ENCODE data around the gene ERBB4. TPM values are rescaled to one million over a fixed set of nuclear protein-coding genes. Genes with fewer than 3 reads are reported as not detected.

The ERBB4 gene
- total and polyA plus RNA-seq, 10 of the 15 experiments (the other 5 are each of a cell fraction or from before 2014, with no cell fraction given), result under 0.01 to 0.23 (median 0.01) TPM; not detected in 4

- TF ChIP-seq ZBTB11 (CRISPR knock-in tag; IDR thresholded peaks at IDR 0.05), result no peak
- TF ChIP-seq NFYA (IDR thresholded peaks at IDR 0.05; ENCODE audit: borderline replicate concordance, low read depth, low read length), result no peak
- TF ChIP-seq RELB (IDR thresholded peaks at IDR 0.05; ENCODE audit: low read depth), result no peak
Measured at GRCh38 chr2:212154477-212154878, 384.1 kb downstream of the ERBB4 start (continued).

GRCh38 chr2:212153923-212154322 lies 384.7 kb downstream of the ERBB4 start:
- ChIA-PET RAD21 (ENCODE audit: unreplicated experiment) (no interaction called here), SMC1A (ENCODE audit: uncharacterized antibody, unreplicated experiment) (interaction anchor here (1.1 kb wide), 1 partner anchor 9 kb away, joined by 3 read pairs; no protein-coding TSS in a partner anchor), POLR2A (no interaction called here), CTCF (no interaction called here)
- FAIRE-seq (no peak), ATAC-seq (no peak), DNase-seq (ENCODE audit: low read depth, low spot score) (no peak)
- no peaks in the 10 kb centered on the region for H3K9me3 ChIP-seq (replicated peaks; ENCODE audit: control insufficient read depth, insufficient read depth, low read length)
- intact Hi-C loops (cut with micrococcal nuclease; ENCODE audit: unreplicated experiment) (no loop called here), in situ Hi-C loops (cut with MboI) (no loop called here)
- H2AFZ ChIP-seq (ENCODE audit: control insufficient read depth, low read depth, low read length), result no peak overlapping the region
- no peak overlapping the region for H3K4me2 ChIP-seq (ENCODE audit: control insufficient read depth, insufficient read depth)
- BruUV-seq (replicated peaks), result no TSS peak
- H3K79me2 ChIP-seq (ENCODE audit: control insufficient read depth, insufficient read depth, low read length), result no peaks in the 10 kb centered on the region
- no peaks in the 10 kb centered on the region for H3K27me3 ChIP-seq (replicated peaks in 1 of 2; ENCODE audit: control insufficient read depth in 2 of 2, insufficient read depth in 2 of 2, low read length in 1 of 2)
- 12% methylated on average over 2 of the region's 2 CpGs for WGBS (ENCODE audit: insufficient coverage, insufficient replicate concordance, low lambda C conversion rate, missing lambda C conversion rate)
- H3K36me3 ChIP-seq (ENCODE audit: control insufficient read depth in 2 of 2, insufficient read depth in 2 of 2, low read length in 1 of 2), result no peaks in the 10 kb centered on the region
- H3K4me3 ChIP-seq, result no peak overlapping the region
- no peaks in the 10 kb centered on the region for H3K4me1 ChIP-seq (ENCODE audit: control insufficient read depth, insufficient read depth, low read length)
- H3K27ac ChIP-seq (ENCODE audit: control insufficient read depth, insufficient read depth), result no peak overlapping the region
- no peaks in the 10 kb centered on the region for H4K20me1 ChIP-seq (ENCODE audit: control insufficient read depth, insufficient read depth)
- no peak overlapping the region for H3K9ac ChIP-seq (ENCODE audit: control insufficient read depth, insufficient read depth, low read length)
- TF ChIP-seq LARP7 (IDR thresholded peaks at IDR 0.05) (no peak), MXI1 (IDR thresholded peaks at IDR 0.05; ENCODE audit: low read depth, low read length) (no peak), RBBP5 (conservative IDR thresholded peaks at IDR 0.05) (no peak), EZH2 (IDR thresholded peaks at IDR 0.05; ENCODE audit: borderline replicate concordance, control insufficient read depth, low read depth, low read length) (no peak), CEBPB (IDR thresholded peaks at IDR 0.05; ENCODE audit: borderline replicate concordance in 1 of 2, low read depth in 2 of 2, low read length in 2 of 2) (no peak), SUZ12 (IDR thresholded peaks at IDR 0.05; ENCODE audit: unreplicated experiment) (no peak), TAF1 (IDR thresholded peaks at IDR 0.05; ENCODE audit: borderline replicate concordance, low read depth, low read length) (no peak), PBX3 (IDR thresholded peaks at IDR 0.05; ENCODE audit: insufficient replicate concordance, low read depth, low read length) (no peak), BHLHE40 (IDR thresholded peaks at IDR 0.05; ENCODE audit: borderline replicate concordance in 1 of 2, low read depth in 2 of 2, low read length in 1 of 2) (no peak), PKNOX1 (IDR thresholded peaks at IDR 0.05) (no peak), HDGF (IDR thresholded peaks at IDR 0.05) (no peak)
